CD4-positive, alpha-beta T cell treated with Interleukin-6 for 4 hours (primary cell): ENCODE data around the gene CYP1B1.
"Not testable (repeated sequence)": the region's sequence is repeated elsewhere in the genome, so short reads cannot be mapped to it uniquely, and the experiment has no call there.

Source experiments
- DNase-seq: peaks from one replicate; pipeline ENCODE4 v3.0.0-alpha.2; 2020; ENCODE audit warnings: mixed read lengths

The CYP1B1 gene

GRCh38 chr2:38032946-38033345, 43.0 kb downstream of the CYP1B1 start:
- DNase-seq = no peak

GRCh38 chr2:38030635-38031355, 45.2 kb downstream of the CYP1B1 start:
- no peak for DNase-seq

GRCh38 chr2:38029512-38029911, 46.4 kb downstream of the CYP1B1 start:
- DNase-seq = no peak

- DNase-seq = no peak
Measured at GRCh38 chr2:38028829-38029228, 47.1 kb downstream of the CYP1B1 start.

- DNase-seq = no peak
Measured at GRCh38 chr2:38026846-38027245, 49.1 kb downstream of the CYP1B1 start.

GRCh38 chr2:38021589-38021988, 54.4 kb downstream of the CYP1B1 start:
- DNase-seq = no peak

GRCh38 chr2:38020359-38021069, 55.4 kb downstream of the CYP1B1 start:
- not testable (repeated sequence) for DNase-seq

GRCh38 chr2:38017836-38018235, 58.1 kb downstream of the CYP1B1 start:
- no peak for DNase-seq
